ENCODE measurements around the gene TRIM2. TPM values are rescaled to one million over a fixed set of nuclear protein-coding genes. Genes with fewer than 3 reads are reported as not detected.

TRIM2 gene
- total RNA-seq, 1 experiment from 2014 or later, result 41.4 TPM

DNA sequence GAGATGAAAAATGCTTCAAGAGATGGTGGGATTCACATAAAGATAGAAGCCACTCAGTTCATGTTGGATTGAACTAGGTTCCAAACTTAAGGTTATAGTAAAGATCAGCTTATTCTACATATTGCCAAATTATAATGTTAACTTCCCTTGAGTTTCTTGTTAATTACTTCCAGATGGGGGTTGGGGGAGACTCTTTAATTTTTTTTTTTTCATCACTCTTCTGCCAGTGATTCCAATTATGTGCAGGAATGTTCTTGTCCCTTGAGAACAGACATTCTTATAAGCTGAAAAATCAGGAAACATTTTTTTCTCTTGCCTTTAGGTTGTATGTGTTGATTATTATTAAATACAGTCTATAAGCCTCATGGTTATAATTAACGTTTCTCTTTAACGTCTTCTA, 170.2 kb downstream of the TRIM2 start (continued):
- TF ChIP-seq ZBTB33 (IDR thresholded peaks at IDR 0.05; ENCODE audit: extremely low read depth, insufficient replicate concordance, low read length) (no peak), YY1 (IDR thresholded peaks at IDR 0.05; ENCODE audit: extremely low read depth, insufficient replicate concordance, low read depth, low read length) (no peak), ELF1 (IDR thresholded peaks at IDR 0.05; ENCODE audit: borderline replicate concordance, low read depth) (no peak), ZNF274 (IDR thresholded peaks at IDR 0.05; ENCODE audit: low read depth, low read length) (no peak), RAD21 (IDR thresholded peaks at IDR 0.05; ENCODE audit: low read depth) (no peak)

DNA sequence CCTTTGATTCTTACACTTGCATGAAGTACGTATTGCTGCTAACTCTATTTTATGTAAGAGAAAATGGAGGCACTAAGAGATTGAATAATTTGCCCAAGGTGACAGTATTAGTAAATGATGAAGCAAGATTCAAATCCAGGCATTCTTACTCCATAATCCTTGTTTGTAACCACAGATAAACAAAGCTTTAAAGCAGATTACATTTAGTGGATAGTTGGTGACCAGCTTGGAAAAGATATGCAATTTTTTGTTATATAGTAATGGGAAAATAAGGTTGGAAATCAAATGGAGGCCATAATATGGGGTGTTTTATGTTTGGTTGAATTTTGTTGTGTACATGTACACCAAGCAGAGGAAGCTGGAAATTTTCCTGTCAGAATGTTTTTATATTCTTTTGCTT, 171.1 kb downstream of the TRIM2 start:
- BruUV-seq (replicated peaks), result no TSS peak
- Histone ChIP-seq H3K4me1 (ENCODE audit: control insufficient read depth in 1 of 2, insufficient read depth in 2 of 2, low read length in 2 of 2) (no peaks in the 10 kb centered on the region), H4K20me1 (ENCODE audit: insufficient read depth) (no peaks in the 10 kb centered on the region), H2AFZ (ENCODE audit: low read depth, low read length, poor library complexity, severe bottlenecking) (no peak overlapping the region), H3K9ac (ENCODE audit: low read length) (no peak overlapping the region), H3K79me2 (ENCODE audit: insufficient read depth, low read length) (no peaks in the 10 kb centered on the region), H3K27ac (ENCODE audit: low read depth, low read length) (no peak overlapping the region), H3K9me2 (ENCODE audit: insufficient read depth) (no peaks in the 10 kb centered on the region), H3K9me3 (ENCODE audit: control insufficient read depth in 1 of 2, insufficient read depth in 1 of 2, low read depth in 1 of 2, low read length in 2 of 2) (no peaks in the 10 kb centered on the region), H3K4me3 (replicated peaks in 1 of 2; ENCODE audit: low read depth in 1 of 2, low read length in 2 of 2) (no peak overlapping the region), H3K4me2 (ENCODE audit: low read length) (no peak overlapping the region), H3K36me3 (ENCODE audit: control insufficient read depth in 1 of 2, insufficient read depth in 2 of 2, low read length in 2 of 2) (peaks cover 0 to 23% of the 10 kb centered on the region in 2 experiments; a peak in 2 of 4 replicates), H3K27me3 (ENCODE audit: insufficient read depth, low read length) (no peaks in the 10 kb centered on the region)
- intact Hi-C loops (cut with micrococcal nuclease), result no loop called here
- DNase-seq (ENCODE audit: low read depth, low spot score) (no peak), ATAC-seq (no peak)
- CTCF ChIA-PET, result no interaction called here
- POLR2A ChIA-PET, result no interaction called here
- RAD21 ChIA-PET (ENCODE audit: low non-redundant PET in 1 of 2, low total read pairs in 2 of 2, uncharacterized antibody in 2 of 2, unreplicated experiment in 2 of 2), result no interaction called here
- TF ChIP-seq FOSL1 (IDR thresholded peaks at IDR 0.05; ENCODE audit: low read depth) (no peak), ZBTB33 (IDR thresholded peaks at IDR 0.05; ENCODE audit: extremely low read depth, insufficient replicate concordance, low read length) (no peak), ZFX (IDR thresholded peaks at IDR 0.05) (no peak), SP1 (IDR thresholded peaks at IDR 0.05; ENCODE audit: low read depth) (no peak), POLR2AphosphoS5 (IDR thresholded peaks at IDR 0.05; ENCODE audit: low read depth, low read length) (no peak), YY1 (IDR thresholded peaks at IDR 0.05; ENCODE audit: extremely low read depth, insufficient replicate concordance, low read depth, low read length) (no peak), ELF1 (IDR thresholded peaks at IDR 0.05; ENCODE audit: borderline replicate concordance, low read depth) (no peak), RAD21 (IDR thresholded peaks at IDR 0.05; ENCODE audit: low read depth) (no peak), SRF (IDR thresholded peaks at IDR 0.05; ENCODE audit: low read depth) (no peak), EGR1 (IDR thresholded peaks at IDR 0.05; ENCODE audit: low read depth) (no peak), CEBPB (IDR thresholded peaks at IDR 0.05; ENCODE audit: low read depth) (no peak), CBX3 (IDR thresholded peaks at IDR 0.05; ENCODE audit: low read depth) (no peak)
- TF ChIP-seq, protein P1, sequence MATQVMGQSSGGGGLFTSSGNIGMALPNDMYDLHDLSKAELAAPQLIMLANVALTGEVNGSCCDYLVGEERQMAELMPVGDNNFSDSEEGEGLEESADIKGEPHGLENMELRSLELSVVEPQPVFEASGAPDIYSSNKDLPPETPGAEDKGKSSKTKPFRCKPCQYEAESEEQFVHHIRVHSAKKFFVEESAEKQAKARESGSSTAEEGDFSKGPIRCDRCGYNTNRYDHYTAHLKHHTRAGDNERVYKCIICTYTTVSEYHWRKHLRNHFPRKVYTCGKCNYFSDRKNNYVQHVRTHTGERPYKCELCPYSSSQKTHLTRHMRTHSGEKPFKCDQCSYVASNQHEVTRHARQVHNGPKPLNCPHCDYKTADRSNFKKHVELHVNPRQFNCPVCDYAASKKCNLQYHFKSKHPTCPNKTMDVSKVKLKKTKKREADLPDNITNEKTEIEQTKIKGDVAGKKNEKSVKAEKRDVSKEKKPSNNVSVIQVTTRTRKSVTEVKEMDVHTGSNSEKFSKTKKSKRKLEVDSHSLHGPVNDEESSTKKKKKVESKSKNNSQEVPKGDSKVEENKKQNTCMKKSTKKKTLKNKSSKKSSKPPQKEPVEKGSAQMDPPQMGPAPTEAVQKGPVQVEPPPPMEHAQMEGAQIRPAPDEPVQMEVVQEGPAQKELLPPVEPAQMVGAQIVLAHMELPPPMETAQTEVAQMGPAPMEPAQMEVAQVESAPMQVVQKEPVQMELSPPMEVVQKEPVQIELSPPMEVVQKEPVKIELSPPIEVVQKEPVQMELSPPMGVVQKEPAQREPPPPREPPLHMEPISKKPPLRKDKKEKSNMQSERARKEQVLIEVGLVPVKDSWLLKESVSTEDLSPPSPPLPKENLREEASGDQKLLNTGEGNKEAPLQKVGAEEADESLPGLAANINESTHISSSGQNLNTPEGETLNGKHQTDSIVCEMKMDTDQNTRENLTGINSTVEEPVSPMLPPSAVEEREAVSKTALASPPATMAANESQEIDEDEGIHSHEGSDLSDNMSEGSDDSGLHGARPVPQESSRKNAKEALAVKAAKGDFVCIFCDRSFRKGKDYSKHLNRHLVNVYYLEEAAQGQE (IDR thresholded peaks at IDR 0.05; ENCODE audit: low read depth), result no peak
- TF ChIP-seq, protein P2, sequence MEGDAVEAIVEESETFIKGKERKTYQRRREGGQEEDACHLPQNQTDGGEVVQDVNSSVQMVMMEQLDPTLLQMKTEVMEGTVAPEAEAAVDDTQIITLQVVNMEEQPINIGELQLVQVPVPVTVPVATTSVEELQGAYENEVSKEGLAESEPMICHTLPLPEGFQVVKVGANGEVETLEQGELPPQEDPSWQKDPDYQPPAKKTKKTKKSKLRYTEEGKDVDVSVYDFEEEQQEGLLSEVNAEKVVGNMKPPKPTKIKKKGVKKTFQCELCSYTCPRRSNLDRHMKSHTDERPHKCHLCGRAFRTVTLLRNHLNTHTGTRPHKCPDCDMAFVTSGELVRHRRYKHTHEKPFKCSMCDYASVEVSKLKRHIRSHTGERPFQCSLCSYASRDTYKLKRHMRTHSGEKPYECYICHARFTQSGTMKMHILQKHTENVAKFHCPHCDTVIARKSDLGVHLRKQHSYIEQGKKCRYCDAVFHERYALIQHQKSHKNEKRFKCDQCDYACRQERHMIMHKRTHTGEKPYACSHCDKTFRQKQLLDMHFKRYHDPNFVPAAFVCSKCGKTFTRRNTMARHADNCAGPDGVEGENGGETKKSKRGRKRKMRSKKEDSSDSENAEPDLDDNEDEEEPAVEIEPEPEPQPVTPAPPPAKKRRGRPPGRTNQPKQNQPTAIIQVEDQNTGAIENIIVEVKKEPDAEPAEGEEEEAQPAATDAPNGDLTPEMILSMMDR (IDR thresholded peaks at IDR 0.05 in 2 of 3, conservative IDR thresholded peaks at IDR 0.05 in 1 of 3; ENCODE audit: borderline replicate concordance in 1 of 3, insufficient read depth in 1 of 3, low read depth in 2 of 3, low read length in 2 of 3), result no peak

Measured in HCT116 (cell line).